Measurements from ENCODE around the gene ACTR5.

GRCh38 chr20:38730989-38731737, 17.1 kb upstream of the ACTR5 start:
- TF ChIP-seq CTCF (conservative IDR thresholded peaks at IDR 0.05; ENCODE audit: low read length) (peak; percentile 97), EZH2phosphoT487 (IDR thresholded peaks at IDR 0.05; ENCODE audit: borderline replicate concordance, low read depth, low read length) (no peak)

Data from OCI-LY7 (cell line).